ENCODE measurements around the gene SMCO3.

SMCO3 gene

GRCh38 chr12:14814014-14814413, at the start of gene SMCO3:
Gene SMCO3, minus strand, starts transcription at chr12:14814182. Its CDS starts 7,502 bp downstream, at chr12:14806680.
- H3K9me3 ChIP-seq (ENCODE audit: control insufficient read depth, low read length) = no peaks in the 10 kb centered on the region
- no peaks in the 10 kb centered on the region for H3K4me1 ChIP-seq (ENCODE audit: control insufficient read depth, insufficient read depth, low read length)
- H3K27me3 ChIP-seq (ENCODE audit: control insufficient read depth, insufficient read depth, low read length) = no peaks in the 10 kb centered on the region
- no peak within 1 kb of the TSS for H3K4me3 ChIP-seq (ENCODE audit: low read length)
- H3K36me3 ChIP-seq (ENCODE audit: control insufficient read depth, insufficient read depth, low read length) = no peaks in the 10 kb centered on the region
- H3K9ac ChIP-seq (ENCODE audit: low read length) = no peak within 1 kb of the TSS

- Histone ChIP-seq H3K27me3 (ENCODE audit: control insufficient read depth, insufficient read depth, low read length) (no peaks in the 10 kb centered on the region), H3K4me3 (ENCODE audit: low read length) (no peak overlapping the region), H3K9me3 (ENCODE audit: control insufficient read depth, low read length) (no peaks in the 10 kb centered on the region), H3K36me3 (ENCODE audit: control insufficient read depth, insufficient read depth, low read length) (no peaks in the 10 kb centered on the region), H3K4me1 (ENCODE audit: control insufficient read depth, insufficient read depth, low read length) (no peaks in the 10 kb centered on the region), H3K9ac (ENCODE audit: low read length) (no peak overlapping the region)
These were observed 46.5 kb upstream of the SMCO3 start for GRCh38 chr12:14860490-14860889.

GRCh38 chr12:14858513-14858912, 44.5 kb upstream of the SMCO3 start:
- Histone ChIP-seq H3K9me3 (ENCODE audit: control insufficient read depth, low read length) (no peaks in the 10 kb centered on the region), H3K36me3 (ENCODE audit: control insufficient read depth, insufficient read depth, low read length) (no peaks in the 10 kb centered on the region)

GRCh38 chr12:14854586-14855183, 40.7 kb upstream of the SMCO3 start:
- no peaks in the 10 kb centered on the region for H3K9me3 ChIP-seq (ENCODE audit: control insufficient read depth, low read length)
- no peak overlapping the region for H3K9ac ChIP-seq (ENCODE audit: low read length)
- H3K36me3 ChIP-seq (ENCODE audit: control insufficient read depth, insufficient read depth, low read length) = no peaks in the 10 kb centered on the region
- no peaks in the 10 kb centered on the region for H3K4me1 ChIP-seq (ENCODE audit: control insufficient read depth, insufficient read depth, low read length)
- H3K4me3 ChIP-seq (ENCODE audit: low read length) = no peak overlapping the region
- H3K27me3 ChIP-seq (ENCODE audit: control insufficient read depth, insufficient read depth, low read length) = no peaks in the 10 kb centered on the region

More at GRCh38 chr12:14858513-14858912, 44.5 kb upstream of the SMCO3 start:
- H3K9ac ChIP-seq (ENCODE audit: low read length) = no peak overlapping the region
- no peak overlapping the region for H3K4me3 ChIP-seq (ENCODE audit: low read length)
- H3K4me1 ChIP-seq (ENCODE audit: control insufficient read depth, insufficient read depth, low read length) = no peaks in the 10 kb centered on the region
- H3K27me3 ChIP-seq (ENCODE audit: control insufficient read depth, insufficient read depth, low read length) = no peaks in the 10 kb centered on the region

GRCh38 chr12:14853961-14854360, 40.0 kb upstream of the SMCO3 start:
- H3K4me1 ChIP-seq (ENCODE audit: control insufficient read depth, insufficient read depth, low read length) = no peaks in the 10 kb centered on the region
- H3K9ac ChIP-seq (ENCODE audit: low read length) = no peak overlapping the region
- no peak overlapping the region for H3K4me3 ChIP-seq (ENCODE audit: low read length)
- no peaks in the 10 kb centered on the region for H3K27me3 ChIP-seq (ENCODE audit: control insufficient read depth, insufficient read depth, low read length)
- H3K36me3 ChIP-seq (ENCODE audit: control insufficient read depth, insufficient read depth, low read length) = no peaks in the 10 kb centered on the region
- H3K9me3 ChIP-seq (ENCODE audit: control insufficient read depth, low read length) = no peaks in the 10 kb centered on the region

GRCh38 chr12:14852880-14853279, 38.9 kb upstream of the SMCO3 start:
- H3K27me3 ChIP-seq (ENCODE audit: control insufficient read depth, insufficient read depth, low read length) = no peaks in the 10 kb centered on the region
- H3K9ac ChIP-seq (ENCODE audit: low read length) = no peak overlapping the region

GRCh38 chr12:14850929-14851663, 37.1 kb upstream of the SMCO3 start:
- no peak overlapping the region for H3K4me3 ChIP-seq (ENCODE audit: low read length)
- no peaks in the 10 kb centered on the region for H3K36me3 ChIP-seq (ENCODE audit: control insufficient read depth, insufficient read depth, low read length)
- H3K9ac ChIP-seq (ENCODE audit: low read length) = no peak overlapping the region
- no peaks in the 10 kb centered on the region for H3K9me3 ChIP-seq (ENCODE audit: control insufficient read depth, low read length)
- no peaks in the 10 kb centered on the region for H3K4me1 ChIP-seq (ENCODE audit: control insufficient read depth, insufficient read depth, low read length)
- H3K27me3 ChIP-seq (ENCODE audit: control insufficient read depth, insufficient read depth, low read length) = no peaks in the 10 kb centered on the region

More at GRCh38 chr12:14852880-14853279, 38.9 kb upstream of the SMCO3 start:
- no peak overlapping the region for H3K4me3 ChIP-seq (ENCODE audit: low read length)
- no peaks in the 10 kb centered on the region for H3K4me1 ChIP-seq (ENCODE audit: control insufficient read depth, insufficient read depth, low read length)
- H3K9me3 ChIP-seq (ENCODE audit: control insufficient read depth, low read length) = no peaks in the 10 kb centered on the region
- H3K36me3 ChIP-seq (ENCODE audit: control insufficient read depth, insufficient read depth, low read length) = no peaks in the 10 kb centered on the region

- Histone ChIP-seq H3K36me3 (ENCODE audit: control insufficient read depth, insufficient read depth, low read length) (no peaks in the 10 kb centered on the region), H3K4me3 (ENCODE audit: low read length) (no peak overlapping the region), H3K4me1 (ENCODE audit: control insufficient read depth, insufficient read depth, low read length) (no peaks in the 10 kb centered on the region), H3K9ac (ENCODE audit: low read length) (no peak overlapping the region), H3K27me3 (ENCODE audit: control insufficient read depth, insufficient read depth, low read length) (no peaks in the 10 kb centered on the region), H3K9me3 (ENCODE audit: control insufficient read depth, low read length) (no peaks in the 10 kb centered on the region)
These were observed 35.7 kb upstream of the SMCO3 start for GRCh38 chr12:14849661-14850060.

- H3K4me3 ChIP-seq (ENCODE audit: low read length) = no peak overlapping the region
- H3K9me3 ChIP-seq (ENCODE audit: control insufficient read depth, low read length) = no peaks in the 10 kb centered on the region
- no peaks in the 10 kb centered on the region for H3K27me3 ChIP-seq (ENCODE audit: control insufficient read depth, insufficient read depth, low read length)
- peaks cover 15% of the 10 kb centered on the region for H3K4me1 ChIP-seq (ENCODE audit: control insufficient read depth, insufficient read depth, low read length)
- no peaks in the 10 kb centered on the region for H3K36me3 ChIP-seq (ENCODE audit: control insufficient read depth, insufficient read depth, low read length)
- H3K9ac ChIP-seq (ENCODE audit: low read length) = no peak overlapping the region
These were observed 33.0 kb upstream of the SMCO3 start for GRCh38 chr12:14846876-14847580.

GRCh38 chr12:14846042-14846587, 32.1 kb upstream of the SMCO3 start:
- H3K27me3 ChIP-seq (ENCODE audit: control insufficient read depth, insufficient read depth, low read length) = no peaks in the 10 kb centered on the region
- H3K9ac ChIP-seq (ENCODE audit: low read length) = no peak overlapping the region

GRCh38 chr12:14845350-14845750, 31.4 kb upstream of the SMCO3 start:
- Histone ChIP-seq H3K27me3 (ENCODE audit: control insufficient read depth, insufficient read depth, low read length) (no peaks in the 10 kb centered on the region), H3K4me1 (ENCODE audit: control insufficient read depth, insufficient read depth, low read length) (peaks cover 20% of the 10 kb centered on the region), H3K9me3 (ENCODE audit: control insufficient read depth, low read length) (no peaks in the 10 kb centered on the region), H3K9ac (ENCODE audit: low read length) (no peak overlapping the region), H3K36me3 (ENCODE audit: control insufficient read depth, insufficient read depth, low read length) (no peaks in the 10 kb centered on the region), H3K4me3 (ENCODE audit: low read length) (no peak overlapping the region)

More at GRCh38 chr12:14846042-14846587, 32.1 kb upstream of the SMCO3 start:
- Histone ChIP-seq H3K36me3 (ENCODE audit: control insufficient read depth, insufficient read depth, low read length) (no peaks in the 10 kb centered on the region), H3K9me3 (ENCODE audit: control insufficient read depth, low read length) (no peaks in the 10 kb centered on the region), H3K4me3 (ENCODE audit: low read length) (no peak overlapping the region), H3K4me1 (ENCODE audit: control insufficient read depth, insufficient read depth, low read length) (peaks cover 20% of the 10 kb centered on the region)

GRCh38 chr12:14844401-14844800, 30.4 kb upstream of the SMCO3 start:
- Histone ChIP-seq H3K4me1 (ENCODE audit: control insufficient read depth, insufficient read depth, low read length) (peaks cover 20% of the 10 kb centered on the region), H3K9me3 (ENCODE audit: control insufficient read depth, low read length) (no peaks in the 10 kb centered on the region), H3K9ac (ENCODE audit: low read length) (no peak overlapping the region), H3K36me3 (ENCODE audit: control insufficient read depth, insufficient read depth, low read length) (no peaks in the 10 kb centered on the region), H3K4me3 (ENCODE audit: low read length) (no peak overlapping the region), H3K27me3 (ENCODE audit: control insufficient read depth, insufficient read depth, low read length) (no peaks in the 10 kb centered on the region)
